ENCODE results near the gene NAGLU. TPM values are rescaled to one million over a fixed set of nuclear protein-coding genes. Genes with fewer than 3 reads are reported as not detected.

Gene NAGLU
- total and polyA plus RNA-seq, 10 of the 15 experiments (the other 5 are each of a cell fraction or from before 2014, with no cell fraction given) = 0.23 to 27.5 (median 8.9) TPM

GRCh38 chr17:42547698-42548069, 11.6 kb downstream of the NAGLU start:
- no peak overlapping the region for H3K9ac ChIP-seq (ENCODE audit: control insufficient read depth, insufficient read depth, low read length)
- SMC1A ChIA-PET (ENCODE audit: uncharacterized antibody, unreplicated experiment) = interaction anchor here (1.2 to 2.0 kb wide), 5 partner anchors 11 to 277 kb away, joined by 3 to 11 read pairs (median 5); partner anchors contain the start of genes BECN1, MLX and NAGLU
- H3K27me3 ChIP-seq (replicated peaks in 1 of 2; ENCODE audit: control insufficient read depth in 2 of 2, insufficient read depth in 2 of 2, low read length in 1 of 2) = no peaks in the 10 kb centered on the region
- no peak for TF ChIP-seq ZBED1 (IDR thresholded peaks at IDR 0.05; ENCODE audit: borderline replicate concordance)
- TF ChIP-seq NFIC (IDR thresholded peaks at IDR 0.05; ENCODE audit: low read depth, low read length) = no peak
- TF ChIP-seq EGR1 (IDR thresholded peaks at IDR 0.05; ENCODE audit: borderline replicate concordance in 1 of 2, low read depth in 2 of 2, low read length in 2 of 2) = no peak
- no peak for TF ChIP-seq PRDM15 (CRISPR knock-in tag; IDR thresholded peaks at IDR 0.05)
- TF ChIP-seq NR2C1 (IDR thresholded peaks at IDR 0.05) = no peak
- no peak for TF ChIP-seq ELK1 (IDR thresholded peaks at IDR 0.05; ENCODE audit: low read depth, low read length)
- no peak for TF ChIP-seq BACH1 (IDR thresholded peaks at IDR 0.05; ENCODE audit: borderline replicate concordance)
- TF ChIP-seq FOS (IDR thresholded peaks at IDR 0.05; ENCODE audit: borderline replicate concordance, extremely low read depth, insufficient read length) = no peak
- no peak for TF ChIP-seq SMAD5 (IDR thresholded peaks at IDR 0.05; ENCODE audit: low read depth)
- TF ChIP-seq PAX8 (IDR thresholded peaks at IDR 0.05) = no peak
- TF ChIP-seq RBBP5 (conservative IDR thresholded peaks at IDR 0.05) = no peak
- no peak for TF ChIP-seq WRNIP1 (IDR thresholded peaks at IDR 0.05; ENCODE audit: borderline replicate concordance, low read depth, low read length)
- no peak for TF ChIP-seq RUNX3 (IDR thresholded peaks at IDR 0.05; ENCODE audit: low read length)
- TF ChIP-seq POU2F2 (IDR thresholded peaks at IDR 0.05; ENCODE audit: borderline replicate concordance, low read depth, low read length) = no peak
- no peak for TF ChIP-seq NFYB (IDR thresholded peaks at IDR 0.05; ENCODE audit: insufficient read depth, low read depth, low read length)
- no peak for TF ChIP-seq MLLT1 (IDR thresholded peaks at IDR 0.05)
- no peak for TF ChIP-seq ATF7 (IDR thresholded peaks at IDR 0.05; ENCODE audit: low read depth)
- no peak for TF ChIP-seq RB1 (IDR thresholded peaks at IDR 0.05; ENCODE audit: borderline replicate concordance)
- no peaks in the 10 kb centered on the region for H3K9me3 ChIP-seq (replicated peaks; ENCODE audit: control insufficient read depth, insufficient read depth, low read length)
- RAD21 ChIA-PET (ENCODE audit: unreplicated experiment) = interaction anchor here (0.6 to 2.0 kb wide), 10 partner anchors 12 to 450 kb away, joined by 3 to 11 read pairs (median 4); partner anchors contain the start of genes BECN1, NAGLU, PSMC3IP and RPL27
- intact Hi-C loops (cut with micrococcal nuclease; ENCODE audit: unreplicated experiment) (loop anchor here (5.0 kb wide), 1 partner anchor 215 kb away; the partner anchor contains the start of gene RAMP2), in situ Hi-C loops (cut with MboI) (no loop called here)
- 84% methylated on average over 14 of the region's 14 CpGs for WGBS (ENCODE audit: insufficient coverage, insufficient replicate concordance, low lambda C conversion rate, missing lambda C conversion rate)
- FAIRE-seq = no peak
- no peaks in the 10 kb centered on the region for H4K20me1 ChIP-seq (ENCODE audit: control insufficient read depth, insufficient read depth)
- POLR2A ChIA-PET = interaction anchor here (1.1 to 1.6 kb wide), 4 partner anchors 11 to 108 kb away, joined by 4 to 11 read pairs (median 5); partner anchors contain the start of genes NAGLU and PSMC3IP
- H3K4me1 ChIP-seq (ENCODE audit: control insufficient read depth, insufficient read depth, low read length) = peaks cover 11% of the 10 kb centered on the region
- no peak overlapping the region for H2AFZ ChIP-seq (ENCODE audit: control insufficient read depth, low read depth, low read length)
- no peak overlapping the region for H3K4me3 ChIP-seq
- CTCF ChIA-PET = interaction anchor here (1.0 to 3.0 kb wide), 13 partner anchors 11 to 299 kb away, joined by 3 to 21 read pairs (median 4); partner anchors contain the start of genes MLX, NAGLU and PSMC3IP
- H3K36me3 ChIP-seq (ENCODE audit: control insufficient read depth in 2 of 2, insufficient read depth in 2 of 2, low read length in 1 of 2) = no peaks in the 10 kb centered on the region; a peak in 2 of 4 replicates
- no peak overlapping the region for H3K27ac ChIP-seq (ENCODE audit: control insufficient read depth, insufficient read depth)
- no TSS peak for BruUV-seq (replicated peaks)
- no peaks in the 10 kb centered on the region for H3K79me2 ChIP-seq (ENCODE audit: control insufficient read depth, insufficient read depth, low read length)
- H3K4me2 ChIP-seq (ENCODE audit: control insufficient read depth, insufficient read depth) = 0 out of 2 replicates have a peak overlapping the region, but pooled peaks have one; percentile 92
- DNase-seq (ENCODE audit: low read depth, low spot score) = no peak
- ATAC-seq = no peak

Measured in GM12878 (cell line).